ENCODE measurements around the gene PYGO2.

Gene PYGO2

GRCh38 chr1:154958681-154959425, 2.7 kb downstream of the PYGO2 start:
- H3K4me3 ChIP-seq (replicated peaks in 1 of 2; ENCODE audit: low read depth in 2 of 2, low read length in 2 of 2) = no peak overlapping the region
- no peak for DNase-seq (ENCODE audit: low read depth in 2 of 2)
- no peak for TF ChIP-seq CTCF (IDR thresholded peaks at IDR 0.05; ENCODE audit: low read depth, low read length)

GRCh38 chr1:154958036-154958435, 3.5 kb downstream of the PYGO2 start:
- H3K4me3 ChIP-seq (replicated peaks in 1 of 2; ENCODE audit: low read depth in 2 of 2, low read length in 2 of 2) = no peak overlapping the region
- DNase-seq (ENCODE audit: low read depth in 2 of 2) = no peak
- TF ChIP-seq CTCF (IDR thresholded peaks at IDR 0.05; ENCODE audit: low read depth, low read length) = no peak

GRCh38 chr1:154957091-154957657, 4.4 kb downstream of the PYGO2 start:
- TF ChIP-seq CTCF (IDR thresholded peaks at IDR 0.05; ENCODE audit: low read depth, low read length) = no peak
- no peak for DNase-seq (ENCODE audit: low read depth in 2 of 2)
- H3K4me3 ChIP-seq (replicated peaks in 1 of 2; ENCODE audit: low read depth in 2 of 2, low read length in 2 of 2) = no peak overlapping the region

GRCh38 chr1:154956544-154956941, 5.0 kb downstream of the PYGO2 start:
- no peak for DNase-seq (ENCODE audit: low read depth in 2 of 2)
- peak overlapping the region in 1 of 2 donors; percentile 71 for H3K4me3 ChIP-seq (replicated peaks in 1 of 2; ENCODE audit: low read depth in 2 of 2, low read length in 2 of 2)
- no peak for TF ChIP-seq CTCF (IDR thresholded peaks at IDR 0.05; ENCODE audit: low read depth, low read length)

- peak within 1 kb of the TSS; percentile 61 to 71 for H3K4me3 ChIP-seq (replicated peaks in 1 of 2; ENCODE audit: low read depth in 2 of 2, low read length in 2 of 2)
- peak; percentile 33 for TF ChIP-seq CTCF (IDR thresholded peaks at IDR 0.05; ENCODE audit: low read depth, low read length)
- DNase-seq (ENCODE audit: low read depth in 2 of 2) = peak; percentile 93
These were observed 5.7 kb downstream of the PYGO2 start, which contains the start of gene PBXIP1 for GRCh38 chr1:154955718-154956543. Gene PBXIP1, minus strand, starts transcription at chr1:154956099. Its CDS starts 2,378 bp downstream, at chr1:154953721.

- DNase-seq (ENCODE audit: low read depth in 2 of 2) = peak; percentile 81 to 86
- TF ChIP-seq CTCF (IDR thresholded peaks at IDR 0.05; ENCODE audit: low read depth, low read length) = no peak
- H3K4me3 ChIP-seq (replicated peaks in 1 of 2; ENCODE audit: low read depth in 2 of 2, low read length in 2 of 2) = peak overlapping the region; percentile 61 to 71
These were observed 6.4 kb downstream of the PYGO2 start for GRCh38 chr1:154955039-154955717.

Measured in cardiac fibroblast (primary cell).